ENCODE results near the gene OR51D1.

OR51D1 gene, protein sequence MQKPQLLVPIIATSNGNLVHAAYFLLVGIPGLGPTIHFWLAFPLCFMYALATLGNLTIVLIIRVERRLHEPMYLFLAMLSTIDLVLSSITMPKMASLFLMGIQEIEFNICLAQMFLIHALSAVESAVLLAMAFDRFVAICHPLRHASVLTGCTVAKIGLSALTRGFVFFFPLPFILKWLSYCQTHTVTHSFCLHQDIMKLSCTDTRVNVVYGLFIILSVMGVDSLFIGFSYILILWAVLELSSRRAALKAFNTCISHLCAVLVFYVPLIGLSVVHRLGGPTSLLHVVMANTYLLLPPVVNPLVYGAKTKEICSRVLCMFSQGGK

GRCh38 chr11:4636962-4637661 lies at the start of gene OR51D1:
Gene OR51D1 (plus strand): TSS chr11:4637477. CDS start chr11:4639791, 2,314 bp downstream.
- peak; percentile 44 for DNase-seq (ENCODE audit: low read depth)

GRCh38 chr11:4589017-4589416 lies 48.3 kb upstream of the OR51D1 start:
- no peak for DNase-seq (ENCODE audit: low read depth)

DNA sequence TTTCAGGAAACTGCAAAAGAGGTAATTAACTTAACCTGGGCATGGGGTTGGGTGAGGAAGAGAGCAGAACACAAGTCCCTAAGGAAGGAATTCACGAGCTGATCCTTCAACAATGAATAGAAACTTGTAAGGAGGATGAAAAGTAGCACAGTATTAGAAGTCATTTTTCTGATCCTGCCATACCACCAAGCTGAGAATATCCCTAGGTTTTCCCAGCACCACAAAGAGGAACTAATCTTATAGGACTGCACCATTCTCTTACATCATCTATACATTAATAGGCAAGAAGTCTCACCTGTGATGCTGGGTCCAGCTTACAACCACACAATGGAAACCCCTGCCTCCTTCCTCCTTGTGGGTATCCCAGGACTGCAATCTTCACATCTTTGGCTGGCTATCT lies 43.5 kb upstream of the OR51D1 start, which contains the start of gene OR52I1:
OR52I1 (plus strand) TSS at position 301 of the 400 bp plus-strand sequence; CDS start at position 301, 0 bp downstream.
- DNase-seq (ENCODE audit: low read depth), result no peak

DNA sequence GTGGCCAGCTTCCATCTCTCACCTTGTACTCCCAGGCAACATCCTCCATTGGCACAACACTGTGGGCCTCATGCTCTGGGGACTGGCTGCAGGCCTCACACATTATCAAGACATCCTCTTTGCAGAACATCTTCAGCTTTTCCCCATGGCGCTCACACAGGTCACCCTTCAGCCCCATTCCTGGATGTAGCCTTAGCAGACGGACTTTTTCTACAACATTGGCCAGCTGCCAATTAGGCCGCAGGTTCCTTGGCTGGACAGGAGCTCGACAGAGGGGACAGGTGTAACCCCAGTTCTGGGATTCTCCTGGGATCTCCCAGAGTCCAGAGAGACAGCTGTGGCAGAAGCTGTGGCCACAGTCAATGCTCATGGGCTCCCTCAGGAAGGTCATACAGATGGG lies 32.2 kb upstream of the OR51D1 start:
- DNase-seq (ENCODE audit: low read depth), result no peak

- no peak for DNase-seq (ENCODE audit: low read depth)
Measured at GRCh38 chr11:4606231-4607015, 30.9 kb upstream of the OR51D1 start.

DNA sequence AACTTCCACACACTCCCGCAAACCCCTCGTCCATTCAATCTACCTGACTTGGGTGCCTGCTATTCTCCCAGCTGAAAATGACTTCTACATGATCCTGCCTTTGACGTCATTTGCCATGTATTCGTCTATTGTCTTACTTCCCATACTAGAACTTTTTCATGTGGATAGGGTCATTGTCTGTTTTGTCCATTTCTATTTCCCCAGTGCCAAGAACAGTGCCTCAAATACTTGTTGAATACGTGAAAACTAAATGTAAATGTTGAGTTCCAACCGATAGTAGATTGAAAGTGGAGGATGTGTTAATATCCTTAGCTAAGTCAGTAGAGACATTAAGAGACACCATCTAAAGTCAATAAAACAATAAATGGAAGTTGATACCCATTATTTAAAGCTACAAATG lies 30.2 kb upstream of the OR51D1 start:
- no peak for DNase-seq (ENCODE audit: low read depth)

DNA sequence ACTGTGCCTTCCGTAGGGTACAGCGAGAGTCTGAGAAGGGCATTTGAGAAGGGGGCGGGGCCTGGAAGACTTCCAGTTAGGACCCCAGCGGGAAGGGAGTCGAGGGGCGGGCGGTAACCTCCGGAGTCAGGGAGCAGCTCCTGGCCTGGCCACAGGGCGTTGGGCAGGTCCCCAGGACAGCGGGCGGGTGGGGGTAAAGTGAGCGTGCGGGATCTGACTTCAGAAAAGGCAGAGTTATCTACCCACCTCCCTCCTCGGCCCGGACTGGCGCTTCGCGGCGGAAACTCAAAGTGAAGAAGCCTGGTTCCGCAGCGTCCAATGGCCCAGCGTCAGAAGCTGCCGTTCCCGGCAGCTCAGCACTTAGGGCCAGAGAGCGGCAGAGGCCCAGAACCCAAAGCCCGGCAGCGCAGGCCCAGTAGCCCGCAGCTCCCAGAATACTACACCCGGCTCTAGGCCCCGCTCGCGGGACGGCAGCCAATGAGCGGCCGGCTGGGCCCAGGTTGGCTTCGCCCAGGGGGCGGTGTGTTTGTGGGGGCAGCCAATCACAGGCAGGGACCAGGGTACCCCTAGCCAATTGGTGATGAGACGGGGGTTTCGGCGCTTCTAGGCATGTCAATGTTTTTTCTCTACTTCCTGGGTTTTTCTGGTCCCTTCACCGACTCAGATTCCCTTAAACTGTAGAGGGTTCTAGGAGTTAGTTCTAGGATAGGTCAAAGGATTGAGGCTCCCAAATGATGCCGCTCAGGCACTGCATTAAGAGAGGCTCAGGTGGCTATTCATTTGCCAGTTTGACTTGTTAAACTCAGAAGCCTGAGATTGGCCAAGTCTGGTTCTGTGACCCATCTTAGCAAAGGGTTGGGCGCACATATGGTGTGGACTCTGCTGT lies 29.3 kb upstream of the OR51D1 start, which contains the start of gene TRIM68:
TRIM68 (minus strand) TSS at position 451 of the 886 bp plus-strand sequence. CDS start 2,727 bp downstream, outside the sequence.
- peak; percentile 92 for DNase-seq (ENCODE audit: low read depth)

DNA sequence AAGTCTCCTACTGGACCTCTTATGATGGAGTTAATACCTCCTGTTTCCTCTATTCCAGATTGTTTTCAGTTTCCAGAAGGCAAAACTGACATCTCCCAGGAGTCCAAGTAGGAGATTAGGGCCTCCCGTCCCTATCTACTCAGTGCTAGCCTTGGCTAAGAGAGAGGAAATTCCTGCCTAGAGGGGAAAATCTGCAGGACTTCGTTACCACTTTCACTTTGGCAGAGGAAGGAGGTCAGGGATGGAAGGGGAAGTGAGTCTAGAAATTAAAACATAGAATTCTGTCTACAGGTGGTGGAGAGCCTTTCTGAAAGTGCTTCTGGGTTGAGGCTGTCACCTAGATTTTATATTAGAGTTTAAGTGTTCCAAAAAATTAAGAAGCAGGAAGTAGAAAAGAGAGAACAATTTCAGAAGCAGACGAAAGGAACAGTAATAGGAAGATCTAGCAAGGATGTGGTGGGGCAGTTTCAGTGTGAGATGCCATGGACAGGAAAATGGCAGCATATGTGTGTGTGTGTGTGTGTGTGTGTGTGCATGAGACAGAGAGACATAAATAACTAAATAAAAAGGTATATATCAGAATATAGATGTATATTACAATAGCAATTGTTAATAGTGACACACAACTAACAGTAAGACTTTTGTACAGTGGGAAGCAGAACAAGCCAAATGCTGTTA lies 26.9 kb upstream of the OR51D1 start:
- DNase-seq (ENCODE audit: low read depth), result no peak

GRCh38 chr11:4611986-4612385 lies 25.3 kb upstream of the OR51D1 start:
- DNase-seq (ENCODE audit: low read depth), result no peak

DNA sequence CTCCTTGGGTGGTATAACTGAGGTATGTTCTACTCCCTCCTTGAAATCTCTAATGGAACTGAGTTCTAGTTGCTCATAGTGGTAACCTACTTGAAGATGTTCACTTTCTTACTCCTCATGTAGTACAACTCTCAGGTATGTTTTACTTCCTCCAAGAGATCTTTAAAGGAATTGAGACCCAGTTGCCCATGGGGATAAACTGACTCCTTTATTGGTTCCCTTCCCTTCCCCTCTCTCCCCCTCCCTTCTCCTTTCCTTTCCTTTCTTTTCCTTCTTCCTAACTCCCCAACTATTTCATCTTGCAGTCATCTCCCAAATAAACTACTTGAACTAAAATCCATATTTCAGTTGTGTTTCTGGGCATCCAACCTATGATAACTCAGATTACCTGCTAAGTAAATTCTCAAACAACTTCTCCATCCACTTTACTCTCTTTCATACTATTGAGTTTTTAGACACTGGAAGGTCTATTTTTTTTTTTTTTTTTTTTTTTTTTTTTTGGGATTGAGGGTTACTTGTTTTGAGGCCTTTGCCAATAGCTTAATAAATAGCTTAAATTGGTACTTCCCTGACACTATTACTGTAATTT lies 21.3 kb upstream of the OR51D1 start:
- no peak for DNase-seq (ENCODE audit: low read depth)

DNA sequence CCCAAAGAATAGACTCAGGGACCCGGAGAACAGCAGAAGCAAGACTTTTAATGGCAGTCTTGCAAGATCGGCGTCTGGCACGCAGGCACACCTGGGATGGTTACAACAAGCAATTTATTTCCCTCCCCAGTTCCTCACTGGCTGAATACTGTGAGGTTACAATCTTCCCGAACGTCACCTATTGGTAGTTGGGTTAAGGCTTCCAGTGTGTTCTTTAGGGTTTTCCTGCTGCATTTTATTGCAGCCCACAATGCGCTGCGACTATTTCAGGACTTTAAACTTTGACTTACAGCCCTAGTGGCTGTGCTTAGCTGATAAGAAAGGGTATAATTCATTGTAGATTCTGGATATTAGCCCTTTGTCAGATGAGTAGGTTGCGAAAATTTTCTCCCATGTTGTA lies 17.8 kb upstream of the OR51D1 start:
- DNase-seq (ENCODE audit: low read depth), result no peak

GRCh38 chr11:4626207-4627099 lies 10.8 kb upstream of the OR51D1 start:
- no peak for DNase-seq (ENCODE audit: low read depth)

- no peak for DNase-seq (ENCODE audit: low read depth)
Measured at GRCh38 chr11:4636136-4636535, 1.1 kb upstream of the OR51D1 start.

DNA sequence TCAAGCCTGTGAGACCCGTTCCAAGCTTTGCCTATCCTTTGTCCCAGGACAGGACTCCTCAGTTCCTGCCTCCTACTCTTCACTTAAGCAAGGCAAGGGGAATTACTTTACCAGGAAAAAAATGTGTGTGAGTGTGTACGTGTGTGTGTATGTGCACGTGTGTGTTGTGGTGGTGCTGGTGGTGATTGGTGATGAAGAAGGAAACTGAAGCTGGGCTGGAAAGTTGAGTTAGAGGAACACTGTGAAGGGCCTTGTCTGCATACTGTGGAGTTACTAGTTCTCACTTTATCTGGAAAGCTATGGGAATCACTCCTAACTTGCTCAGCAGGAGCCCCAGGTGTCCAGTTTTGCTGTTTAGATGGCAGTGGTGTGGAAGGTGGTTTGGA lies 378 bp downstream of the OR51D1 start:
- DNase-seq (ENCODE audit: low read depth), result no peak

GRCh38 chr11:4639931-4640330 lies 2.7 kb downstream of the OR51D1 start:
- DNase-seq (ENCODE audit: low read depth), result no peak

DNA sequence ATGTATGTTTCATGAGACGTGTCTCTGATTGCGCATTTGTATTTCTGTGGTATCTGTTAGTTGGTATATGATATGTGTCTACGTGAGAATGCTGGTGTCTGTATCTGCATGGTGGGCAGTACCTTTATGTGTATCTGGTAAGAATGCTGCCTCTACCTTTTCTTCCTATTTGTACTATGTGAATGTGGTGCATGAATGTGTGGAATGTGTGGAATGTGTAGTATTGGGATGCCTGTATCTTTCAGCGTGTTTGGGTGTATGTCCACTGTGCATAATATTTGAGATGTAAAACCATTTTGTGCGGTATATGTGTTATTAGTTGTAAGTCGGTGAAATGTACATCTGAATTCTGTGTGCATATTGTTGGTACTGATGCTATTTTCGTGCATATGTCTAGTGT lies 4.2 kb downstream of the OR51D1 start:
- DNase-seq (ENCODE audit: low read depth), result no peak

GRCh38 chr11:4642043-4642442 lies 4.8 kb downstream of the OR51D1 start:
- DNase-seq (ENCODE audit: low read depth), result no peak

- no peak for DNase-seq (ENCODE audit: low read depth)
Measured at GRCh38 chr11:4643076-4643475, 5.8 kb downstream of the OR51D1 start.

DNA sequence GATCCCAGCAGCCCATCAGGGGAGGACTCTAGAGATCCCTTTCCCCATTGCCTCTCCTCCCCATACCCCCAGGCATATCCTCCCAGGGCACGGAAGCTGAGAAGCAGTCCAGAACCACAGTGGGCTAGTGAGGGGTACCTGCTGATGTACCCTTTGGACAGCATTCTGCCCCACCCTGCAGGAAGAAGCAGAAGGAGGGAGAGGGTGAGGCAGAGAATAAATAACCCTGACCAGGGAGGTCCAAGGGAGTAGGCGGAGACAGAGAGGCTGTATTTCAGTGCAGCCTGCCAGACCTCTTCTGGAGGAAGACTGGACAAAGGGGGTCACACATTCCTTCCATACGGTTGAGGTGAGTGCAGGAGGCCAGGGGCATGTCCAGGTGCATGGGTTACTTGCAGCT lies 6.4 kb downstream of the OR51D1 start, which contains the start of gene OR51E1:
OR51E1 (plus strand) TSS at position 301 of the 400 bp plus-strand sequence. CDS start 8,545 bp downstream, outside the sequence.
- no peak for DNase-seq (ENCODE audit: low read depth)

Measured in activated T-helper 9 cell treated with anti-CD3 and anti-CD28 coated beads, Interleukin-2, amount 50 U/mL, for 16 hours (primary cell).